HG03045 (cell line): Measurements from ENCODE around the gene SEMA4G.
A peak's percentile ranks its signal among the peaks of the same experiment; 100 is the strongest.
"Not testable (repeated sequence)": the region's sequence is repeated elsewhere in the genome, so short reads cannot be mapped to it uniquely, and the experiment has no call there.

Experiments used
- ATAC-seq: cut with Tn5 transposase; IDR thresholded peaks from one replicate; pipeline ENCODE4 v1.9.1; 2021; ENCODE audit warnings: mild to moderate bottlenecking, moderate library complexity; ENCODE audit not compliant: unreplicated experiment

Gene SEMA4G

DNA sequence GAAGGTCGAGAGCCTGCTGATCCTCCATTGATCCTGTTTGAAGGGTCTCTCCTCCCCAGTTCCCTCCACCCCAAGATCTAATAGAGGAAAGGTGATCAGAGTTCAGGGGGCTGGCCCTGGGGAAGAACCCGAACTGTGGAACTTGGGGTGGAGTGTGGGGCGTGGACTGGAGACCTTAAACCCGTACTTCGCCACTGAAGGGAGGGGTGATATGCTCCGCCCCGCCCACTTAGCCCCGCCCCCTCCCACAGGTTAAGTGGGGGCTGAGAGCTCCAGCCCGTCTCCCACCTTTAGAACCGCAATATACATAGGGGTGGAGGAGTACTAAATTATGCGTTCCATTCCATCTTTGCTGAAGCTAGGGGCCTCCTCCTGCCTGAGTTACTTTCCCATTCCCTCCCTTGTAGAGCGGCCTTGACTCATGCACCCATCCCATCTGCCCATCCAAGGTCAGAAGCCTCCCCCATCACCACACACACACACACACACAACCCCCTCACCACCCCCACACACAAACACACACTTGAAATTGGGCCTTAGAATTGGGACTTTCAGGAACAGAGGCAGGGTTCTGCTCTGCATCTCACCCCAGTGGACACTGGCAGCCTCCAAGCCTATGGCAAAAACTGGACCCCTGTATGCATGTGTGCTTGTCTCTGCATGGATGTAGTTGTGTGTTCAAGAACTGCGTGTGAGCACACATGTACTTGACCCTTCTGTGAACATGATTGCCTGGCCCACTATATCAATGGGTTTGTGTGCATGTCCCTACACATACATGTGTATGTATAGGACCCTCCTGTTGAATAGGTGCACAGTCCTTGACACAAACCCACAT is 991 bp downstream of the SEMA4G start:
- ATAC-seq = no peak

- no peak for ATAC-seq
Measured at GRCh38 chr10:100970914-100971811, 1.9 kb downstream of the SEMA4G start.

DNA sequence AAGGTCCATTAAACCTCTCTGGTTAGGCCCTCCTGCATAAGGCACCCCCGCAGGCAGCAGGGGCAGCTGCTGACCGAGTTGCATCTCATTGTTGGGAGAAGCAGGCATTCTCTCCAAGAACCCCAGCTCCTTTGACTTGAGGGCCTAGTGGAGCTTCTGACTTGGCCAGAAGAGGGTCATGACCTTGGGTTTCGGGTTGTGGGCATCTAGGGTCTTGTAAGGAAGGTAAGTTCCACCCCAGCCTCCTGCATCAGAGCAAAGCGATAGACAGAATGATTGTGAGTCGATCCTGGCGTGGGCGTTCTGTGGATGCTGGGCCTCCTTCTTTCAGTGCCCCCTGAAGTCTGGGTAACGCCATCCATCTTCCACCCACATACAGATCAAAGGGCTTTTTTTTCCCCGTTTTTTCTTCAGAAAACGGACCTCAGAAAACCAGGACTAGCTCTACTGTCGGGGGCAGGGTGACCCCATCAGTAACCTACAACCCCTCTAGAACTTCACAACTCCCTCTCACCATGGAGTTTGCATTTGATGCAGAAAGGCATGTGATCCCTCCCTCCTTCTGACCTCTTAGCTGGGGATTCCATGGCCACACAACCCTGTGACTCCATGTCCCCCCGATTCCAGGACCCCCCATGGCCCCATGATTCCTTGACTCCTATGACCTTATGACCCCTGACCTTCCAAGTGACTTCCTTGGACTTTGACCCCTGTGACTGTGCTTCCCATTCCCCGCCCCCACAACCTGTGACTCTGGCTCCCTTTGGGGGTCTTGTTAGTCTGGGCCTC is 3.0 kb downstream of the SEMA4G start:
- no peak for ATAC-seq

DNA sequence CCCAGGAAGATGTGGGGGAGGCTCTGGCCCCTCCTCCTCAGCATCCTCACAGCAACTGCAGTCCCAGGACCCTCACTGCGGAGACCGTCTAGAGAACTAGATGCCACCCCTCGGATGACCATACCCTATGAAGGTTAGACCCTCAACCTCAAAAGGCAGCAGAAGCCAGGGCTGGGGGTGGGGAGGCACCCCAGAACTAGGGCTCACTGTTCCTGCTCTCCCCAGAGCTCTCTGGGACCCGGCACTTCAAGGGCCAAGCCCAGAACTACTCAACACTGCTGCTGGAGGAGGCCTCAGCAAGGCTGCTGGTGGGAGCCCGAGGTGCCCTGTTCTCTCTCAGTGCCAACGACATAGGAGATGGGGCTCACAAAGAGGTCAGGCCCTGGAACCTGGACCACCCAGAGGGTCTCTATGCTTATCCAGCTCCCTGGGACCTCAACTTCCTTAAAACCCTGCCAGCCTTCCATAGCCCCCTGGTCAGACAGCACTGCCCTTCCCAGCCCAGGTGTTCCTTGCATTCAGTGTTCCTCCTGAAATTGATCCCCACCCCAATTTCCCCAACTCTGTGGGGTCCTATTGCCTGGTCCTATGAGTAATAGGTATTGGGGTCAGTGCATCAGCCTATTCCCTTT is 3.7 kb downstream of the SEMA4G start:
- no peak for ATAC-seq

- not testable (repeated sequence) for ATAC-seq
Measured at GRCh38 chr10:100975397-100975796, 6.1 kb downstream of the SEMA4G start.

DNA sequence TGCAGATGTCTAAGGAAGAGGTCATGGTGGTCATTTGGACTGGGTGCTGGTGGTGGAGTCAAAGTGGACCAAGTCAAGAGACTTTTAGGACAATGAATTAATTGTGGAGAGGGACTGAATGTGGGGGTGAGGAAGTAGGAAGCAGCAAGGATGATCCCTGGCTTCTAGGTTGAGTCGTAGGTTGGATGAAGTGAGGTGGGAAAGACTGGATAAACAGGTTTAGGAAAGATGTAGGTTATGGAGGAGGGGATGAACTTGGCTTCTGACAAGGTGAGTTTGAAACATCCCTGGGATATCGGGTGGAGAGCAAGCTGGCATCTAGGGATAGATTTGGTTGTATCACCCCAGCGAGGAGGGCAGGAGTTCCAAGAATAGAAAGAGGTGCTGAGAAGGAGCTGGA is 7.6 kb downstream of the SEMA4G start:
- no peak for ATAC-seq

- no peak for ATAC-seq
Measured at GRCh38 chr10:100977436-100977835, 8.1 kb downstream of the SEMA4G start.

GRCh38 chr10:100978121-100978900 is 9.0 kb downstream of the SEMA4G start:
- ATAC-seq = no peak

- no peak for ATAC-seq
Measured at GRCh38 chr10:100978901-100979195, 9.5 kb downstream of the SEMA4G start.

- ATAC-seq = no peak
Measured at GRCh38 chr10:100979791-100980272, 10.5 kb downstream of the SEMA4G start.

DNA sequence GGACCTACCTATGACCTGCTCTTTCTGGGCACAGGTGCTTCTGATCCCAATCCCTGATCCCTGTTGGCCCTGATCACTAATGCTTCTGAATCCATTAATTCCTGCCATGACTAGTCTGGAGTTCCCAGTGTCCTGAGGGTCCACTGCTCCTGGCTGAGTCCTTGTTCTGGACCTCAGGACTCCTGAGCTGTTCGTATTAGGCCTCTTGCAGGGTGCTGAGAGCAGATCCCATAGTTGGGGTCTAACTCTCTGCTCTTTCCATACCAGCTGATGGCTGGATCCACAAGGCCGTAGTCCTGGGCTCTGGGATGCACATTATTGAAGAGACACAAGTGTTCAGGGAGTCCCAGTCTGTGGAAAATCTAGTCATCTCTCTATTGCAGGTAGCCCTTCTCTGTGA is 11.0 kb downstream of the SEMA4G start:
- no peak for ATAC-seq

- no peak for ATAC-seq
Measured at GRCh38 chr10:100980711-100981110, 11.4 kb downstream of the SEMA4G start.

- ATAC-seq = no peak
Measured at GRCh38 chr10:100981178-100981772, 12.0 kb downstream of the SEMA4G start.

GRCh38 chr10:100982916-100983830 is 13.9 kb downstream of the SEMA4G start:
- ATAC-seq = no peak

DNA sequence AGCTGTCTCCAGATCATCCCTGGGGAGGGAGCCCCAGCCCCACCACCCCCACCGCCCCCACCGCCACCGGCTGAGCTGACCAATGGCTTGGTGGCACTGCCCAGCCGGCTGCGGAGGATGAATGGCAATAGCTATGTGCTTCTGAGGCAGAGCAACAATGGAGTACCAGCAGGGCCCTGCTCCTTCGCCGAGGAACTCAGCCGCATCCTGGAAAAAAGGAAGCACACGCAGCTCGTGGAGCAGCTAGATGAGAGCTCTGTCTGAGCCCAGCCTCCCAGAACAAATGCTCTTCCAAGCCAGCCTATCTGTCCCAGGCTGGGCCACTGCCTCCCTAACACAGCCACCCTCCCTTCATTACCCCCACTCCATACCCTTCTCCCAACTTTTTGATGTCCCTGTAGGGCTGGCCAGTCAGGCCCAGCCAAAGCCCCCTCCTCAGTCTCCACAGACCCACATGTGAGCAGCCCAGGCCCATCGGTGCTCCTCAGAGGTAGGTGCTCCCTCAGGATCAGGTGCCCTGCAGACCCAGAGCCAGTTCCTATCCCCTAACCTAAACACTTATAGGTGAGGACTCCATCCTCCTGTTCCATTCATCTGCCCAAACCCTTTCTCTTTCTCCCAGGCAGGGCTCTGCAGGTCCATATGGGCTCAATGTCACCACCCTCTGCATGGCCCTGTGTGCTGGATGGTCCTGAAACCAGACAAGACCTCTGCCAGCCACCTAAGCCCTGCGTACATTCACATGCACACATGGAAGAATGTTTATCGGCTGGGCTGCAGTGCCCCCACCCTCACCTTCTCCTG is 14.8 kb downstream of the SEMA4G start:
- no peak for ATAC-seq

GRCh38 chr10:100984672-100985177 is 15.4 kb downstream of the SEMA4G start:
- no peak for ATAC-seq

DNA sequence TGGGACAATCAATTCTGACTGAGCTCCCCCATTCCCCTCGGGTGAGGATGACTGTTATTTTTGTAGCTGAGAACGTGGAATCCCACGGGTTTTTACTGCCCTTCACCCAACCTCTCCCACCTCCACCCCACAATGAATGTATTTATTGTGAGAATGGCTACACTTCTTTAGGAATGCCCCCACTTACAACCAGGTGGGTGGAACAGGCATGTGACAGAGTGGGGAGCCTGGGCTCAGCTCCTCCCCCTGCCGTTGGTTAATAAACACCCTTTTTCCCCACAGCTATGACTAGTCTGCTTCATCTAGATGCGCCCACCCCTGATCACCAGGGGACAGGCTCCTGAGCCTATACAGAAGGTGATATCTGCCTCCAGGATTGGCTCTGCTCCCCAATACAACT is 16.0 kb downstream of the SEMA4G start:
- no peak for ATAC-seq

DNA sequence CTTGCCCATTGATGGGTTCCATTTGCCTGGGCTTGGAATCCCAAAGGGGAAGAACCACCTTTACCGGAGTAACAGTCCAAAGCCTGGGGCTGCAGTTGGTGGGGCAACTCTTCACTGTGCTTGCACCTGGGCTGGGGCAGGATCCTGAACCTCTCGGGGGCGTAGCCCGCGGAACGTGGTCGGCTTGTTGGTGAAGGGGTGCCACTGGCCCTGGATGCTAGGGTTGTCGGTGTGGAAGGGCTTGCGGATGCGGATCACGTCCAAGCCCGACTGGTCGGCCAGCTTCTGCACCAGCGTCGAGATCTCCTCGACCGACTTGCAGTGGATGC is 17.3 kb downstream of the SEMA4G start:
- ATAC-seq = peak; percentile 6
